HG03064 (cell line): ENCODE measurements around the gene PCLAF.
"Not testable (repeated sequence)": the region's sequence is repeated elsewhere in the genome, so short reads cannot be mapped to it uniquely, and the experiment has no call there.

Source experiments
- ATAC-seq: cut with Tn5 transposase; IDR thresholded peaks from one replicate; pipeline ENCODE4 v1.9.1; 2021; ENCODE audit warnings: low read depth; ENCODE audit not compliant: unreplicated experiment

PCLAF gene, protein sequence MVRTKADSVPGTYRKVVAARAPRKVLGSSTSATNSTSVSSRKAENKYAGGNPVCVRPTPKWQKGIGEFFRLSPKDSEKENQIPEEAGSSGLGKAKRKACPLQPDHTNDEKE

DNA sequence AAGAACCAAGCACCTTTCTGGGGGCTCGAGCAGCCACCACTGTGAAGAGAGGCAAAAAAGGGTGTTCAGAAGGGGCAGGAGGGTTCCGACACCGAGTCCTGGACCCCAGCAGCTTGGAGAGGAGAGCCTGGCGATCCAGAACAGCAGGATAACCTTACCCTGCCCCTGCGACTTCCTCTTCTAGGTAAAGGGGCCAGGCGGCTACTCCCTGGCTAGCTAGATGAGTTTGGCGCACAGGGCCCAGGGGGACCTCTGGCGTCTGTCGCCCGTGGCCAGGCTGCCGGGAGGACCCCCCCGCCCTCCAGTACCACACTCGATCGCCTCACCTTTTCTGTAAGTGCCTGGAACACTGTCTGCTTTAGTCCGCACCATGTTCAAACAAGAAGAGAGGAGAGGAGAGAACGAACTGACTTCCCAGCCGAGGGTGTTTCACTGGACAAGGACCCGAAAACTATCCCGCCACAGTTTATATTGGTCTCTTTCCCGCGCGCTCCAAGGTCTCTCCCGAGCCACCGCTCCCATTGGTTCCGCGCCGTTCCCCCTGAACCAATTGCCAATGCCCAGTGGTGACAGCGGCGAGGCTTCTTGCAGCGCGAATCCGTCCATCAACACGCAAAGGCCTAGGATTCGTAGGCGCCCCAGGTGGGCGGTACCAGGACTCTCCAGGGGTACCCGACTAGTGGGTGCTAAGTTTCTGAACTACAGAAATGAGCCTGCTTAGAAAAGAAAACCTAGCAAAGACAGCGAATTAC, at the start of gene PCLAF:
PCLAF (minus strand) TSS at position 442 of the 752 bp plus-strand sequence; CDS start at position 372, 70 bp downstream.
- ATAC-seq: peak; percentile 90

DNA sequence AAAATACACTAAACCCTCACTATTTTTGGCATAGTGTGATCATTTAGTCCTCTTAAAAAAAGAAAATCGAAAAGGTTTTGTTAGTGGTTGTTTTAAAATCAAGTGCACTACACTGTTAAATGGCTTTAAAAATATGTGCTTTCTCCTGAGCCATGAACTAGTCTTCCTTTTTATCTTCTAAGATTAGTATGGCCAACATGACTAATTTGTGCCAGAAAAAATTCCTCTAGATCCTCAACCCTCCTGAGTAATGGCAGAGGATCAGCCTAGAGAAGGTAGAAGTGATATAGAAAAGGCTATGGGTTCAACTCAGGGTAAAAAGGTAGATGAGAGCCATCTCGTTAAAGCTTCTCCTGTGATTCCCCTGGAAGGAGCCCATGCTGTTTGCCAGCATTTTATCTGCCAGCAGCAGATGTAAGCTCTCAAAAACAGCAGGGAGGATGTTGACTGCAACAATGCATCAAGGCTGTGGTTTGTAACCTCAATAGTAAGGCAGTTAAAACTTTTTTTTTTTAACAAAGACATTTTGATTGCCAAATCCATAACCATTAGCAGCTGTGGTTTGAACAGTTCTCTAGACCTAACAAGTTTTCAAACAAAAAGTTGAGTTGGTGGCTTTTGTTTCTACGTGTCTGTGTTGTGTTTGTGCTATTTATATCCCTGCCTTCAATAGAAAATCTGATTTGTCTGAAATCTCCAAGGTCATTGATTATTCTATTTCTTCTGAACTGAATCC, 48.9 kb upstream of the PCLAF start:
- no peak for ATAC-seq

DNA sequence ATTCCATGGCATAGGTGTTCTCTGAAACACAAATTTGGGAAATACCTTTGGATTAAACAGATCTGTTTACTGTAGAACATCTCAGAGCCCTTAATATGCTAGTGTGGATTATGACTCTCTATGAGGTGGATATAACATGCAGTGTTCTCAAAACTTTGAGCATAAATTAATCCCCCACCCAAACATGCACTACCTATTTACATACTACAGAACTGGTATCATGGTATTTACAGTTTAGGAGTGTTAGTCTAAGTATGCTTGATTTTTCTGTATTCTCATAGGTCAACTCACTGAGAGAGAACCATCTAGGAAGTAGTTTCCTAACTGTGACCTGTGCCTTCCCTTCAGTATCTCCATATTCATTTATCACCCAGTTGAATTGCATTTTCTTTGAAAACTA, 48.2 kb upstream of the PCLAF start:
- ATAC-seq: no peak

DNA sequence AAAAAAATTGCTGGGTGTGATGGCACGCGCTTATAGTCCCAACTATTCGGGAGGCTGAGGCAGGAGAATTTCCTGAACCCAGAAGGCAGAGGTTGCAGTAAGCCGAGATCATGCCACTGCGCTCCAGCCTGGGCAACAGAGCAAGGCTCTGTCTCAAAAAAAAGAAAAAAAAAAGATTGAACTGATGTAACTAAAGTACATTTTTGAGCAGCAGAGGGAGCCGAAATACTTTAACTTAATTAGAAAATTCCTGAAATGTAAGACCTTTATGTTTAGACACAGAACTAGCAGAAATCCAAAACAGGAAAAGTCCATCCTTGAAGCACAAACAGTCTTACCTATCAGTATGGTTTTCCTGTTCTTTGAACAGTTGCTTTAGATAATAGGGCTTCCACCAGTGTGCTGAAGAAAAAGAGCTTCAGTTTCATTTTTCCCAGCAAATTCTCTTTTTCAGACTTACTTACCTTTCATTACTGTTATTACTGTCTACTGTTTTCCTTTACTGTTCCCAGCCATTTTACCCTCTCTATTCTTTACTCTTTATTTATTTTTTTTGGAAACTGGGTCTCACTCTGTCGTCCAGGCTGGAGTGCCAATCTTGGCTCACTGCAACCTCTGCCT, 45.7 kb upstream of the PCLAF start:
- ATAC-seq: no peak

DNA sequence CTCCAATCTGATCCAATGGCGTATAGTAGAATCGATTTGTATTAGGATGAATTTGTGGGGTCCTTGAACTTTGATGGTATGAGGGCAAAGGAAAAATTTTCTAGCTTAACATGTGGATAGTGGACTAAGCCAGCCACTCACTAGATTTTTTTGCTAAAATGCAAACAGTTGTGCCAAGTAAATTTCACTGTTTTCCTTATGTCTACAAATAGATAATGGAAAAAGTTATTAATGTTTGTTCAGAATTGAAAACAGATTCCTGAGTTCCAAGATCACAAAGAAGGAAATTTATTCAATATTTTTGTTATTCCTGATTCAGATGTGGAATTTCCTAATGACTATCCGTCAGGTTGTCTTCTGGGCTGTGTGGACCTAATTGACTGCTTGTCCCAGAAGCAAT, 44.0 kb upstream of the PCLAF start:
- ATAC-seq: no peak

DNA sequence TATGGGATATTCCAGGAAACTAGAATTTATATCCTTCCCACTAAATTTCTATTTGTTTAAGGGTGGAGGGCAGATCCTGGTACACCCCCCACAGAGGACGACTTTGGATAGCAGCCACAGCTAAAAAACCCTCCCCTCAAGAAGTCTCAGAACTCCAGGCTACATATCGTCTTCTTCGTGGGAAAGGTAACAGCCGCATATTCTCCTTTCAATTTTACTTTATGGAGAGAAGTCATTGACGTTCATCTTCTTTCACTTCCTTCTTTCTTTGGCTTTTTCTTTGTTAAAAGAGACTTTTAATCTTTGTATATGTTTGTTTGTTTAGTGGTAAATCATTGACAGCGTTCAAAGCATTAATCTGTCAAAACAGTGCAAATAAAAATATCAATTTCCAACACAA, 42.7 kb upstream of the PCLAF start:
- no peak for ATAC-seq

DNA sequence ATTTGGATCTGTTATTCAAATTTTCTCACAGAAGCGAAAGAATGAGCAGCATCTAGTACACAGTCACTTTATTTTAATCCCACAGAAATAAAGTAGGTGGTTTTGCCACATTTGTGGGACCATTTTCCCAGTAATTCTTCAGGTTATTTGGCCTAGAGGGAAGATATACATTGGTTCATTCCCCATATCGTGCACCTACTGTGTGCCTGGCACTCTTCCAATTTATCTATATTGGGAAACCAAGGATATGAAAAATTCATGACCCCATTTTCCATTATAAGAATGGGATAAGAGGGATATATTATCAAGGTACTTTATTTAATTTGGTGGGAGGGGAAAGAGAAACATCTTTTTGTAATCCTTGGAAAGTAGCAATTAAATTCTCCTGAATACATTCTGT, 41.5 kb upstream of the PCLAF start:
- ATAC-seq: no peak

DNA sequence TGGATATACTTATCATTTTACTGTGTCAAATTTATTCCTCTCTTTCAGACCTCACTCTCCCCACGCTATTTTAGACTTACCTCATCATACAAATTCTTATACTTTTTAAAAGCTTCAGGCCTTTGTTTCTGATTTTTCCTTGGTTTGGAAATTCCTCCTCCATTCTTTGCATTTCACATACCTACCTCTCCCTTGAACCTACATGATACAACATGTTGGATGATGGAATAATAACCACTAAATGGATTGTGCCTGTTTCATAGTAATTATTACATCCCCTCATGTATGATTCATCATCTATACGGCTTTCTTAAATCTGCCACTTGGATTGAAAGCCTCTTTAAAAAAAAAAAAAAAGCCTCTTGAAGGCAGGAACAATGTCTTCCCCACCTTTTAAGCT, 31.0 kb upstream of the PCLAF start:
- ATAC-seq: no peak

DNA sequence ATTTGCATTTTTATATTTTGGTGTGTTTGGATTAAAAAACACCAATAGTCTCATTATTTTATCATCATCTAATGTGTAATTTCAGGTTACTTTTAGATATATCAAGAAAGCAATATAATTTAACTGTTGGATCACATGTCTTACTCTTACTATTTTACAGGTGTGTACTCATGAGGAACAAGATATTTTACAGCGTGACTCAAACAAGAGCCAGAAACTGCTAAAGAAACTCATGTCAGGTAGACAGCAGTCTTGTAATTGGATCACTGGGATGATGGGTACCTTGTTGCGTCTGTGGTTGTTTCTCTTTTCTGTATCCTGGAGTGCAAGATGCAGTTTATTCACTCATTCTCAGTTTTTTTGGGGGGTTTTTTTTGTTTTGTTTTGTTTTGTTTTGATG, 19.3 kb upstream of the PCLAF start:
- ATAC-seq: no peak

DNA sequence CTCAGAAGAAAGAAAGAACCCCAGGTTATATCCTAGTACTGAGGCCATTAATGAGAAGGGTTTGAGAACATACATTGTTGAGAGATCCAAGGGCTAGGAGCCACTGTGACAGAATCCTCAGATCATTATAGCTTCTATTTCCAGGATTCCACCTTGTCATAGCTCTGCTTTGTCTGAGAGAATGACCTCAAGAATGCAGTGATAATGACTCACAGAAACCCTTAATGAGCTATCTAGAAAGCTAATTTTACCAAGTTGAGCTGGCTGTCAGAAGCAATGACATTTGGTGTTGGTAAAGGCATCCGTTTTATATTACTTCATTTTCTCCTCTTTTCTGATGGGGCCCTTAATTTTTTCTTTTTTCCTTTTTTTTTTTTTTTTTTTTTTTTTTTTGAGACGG, 17.3 kb upstream of the PCLAF start:
- no peak for ATAC-seq

DNA sequence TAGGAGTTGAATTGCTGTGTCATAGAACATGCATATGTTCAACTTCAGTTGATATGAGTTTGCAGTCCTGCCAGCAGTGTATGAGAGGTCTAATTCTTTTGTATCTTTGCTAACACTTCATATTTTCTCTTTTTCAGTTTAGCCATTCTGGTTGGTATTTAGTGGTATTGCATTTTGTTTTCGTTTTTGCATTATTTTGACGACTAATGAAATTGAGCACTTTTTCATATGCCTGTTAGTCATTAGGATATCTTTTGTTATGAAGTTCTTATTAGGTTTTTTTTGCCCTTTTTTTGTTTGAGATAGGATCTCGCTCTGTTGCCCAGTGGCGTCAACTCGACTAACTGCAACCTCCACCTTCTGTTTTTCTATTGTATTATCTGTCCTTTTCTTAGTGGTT, 15.5 kb upstream of the PCLAF start:
- ATAC-seq: no peak

DNA sequence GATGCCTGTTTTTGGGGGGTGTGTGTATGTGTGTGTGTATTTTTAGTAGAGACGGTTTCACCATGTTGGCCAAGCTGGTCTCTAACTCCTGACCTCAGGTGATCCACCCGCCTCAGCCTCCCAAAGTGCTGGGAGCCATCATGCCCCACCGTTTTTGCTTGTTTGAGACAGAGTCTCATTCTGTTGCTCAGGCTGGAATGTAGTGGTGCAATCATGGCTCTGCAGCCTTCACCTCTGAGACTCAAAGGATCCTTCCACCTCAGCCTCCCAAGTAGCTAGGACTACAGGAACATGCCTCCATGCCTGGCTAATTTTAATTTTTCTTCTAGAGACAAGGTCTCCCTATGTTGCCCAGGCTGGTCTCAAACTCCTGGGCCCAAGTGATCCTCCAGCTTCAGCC, 11.2 kb upstream of the PCLAF start:
- not testable (repeated sequence) for ATAC-seq

DNA sequence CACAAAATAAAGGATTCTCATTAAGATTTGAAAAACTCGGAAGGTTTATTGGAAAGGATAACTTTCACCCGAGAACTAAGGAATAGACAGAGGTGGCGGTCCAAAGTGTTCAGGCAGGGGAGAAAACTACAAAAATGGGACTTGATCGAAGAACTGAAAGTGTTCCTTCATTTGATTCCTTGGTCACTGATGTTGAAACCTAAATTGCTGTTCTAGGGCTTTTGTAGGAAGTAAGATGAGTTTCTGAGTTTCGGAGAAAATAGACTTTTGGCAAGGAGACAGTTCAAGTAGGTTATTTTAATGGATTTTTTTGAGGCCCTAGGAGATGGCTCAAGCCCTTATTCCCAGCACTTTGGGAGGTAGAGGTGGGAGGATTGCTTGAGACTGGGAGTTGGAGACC, 7.8 kb upstream of the PCLAF start:
- no peak for ATAC-seq

DNA sequence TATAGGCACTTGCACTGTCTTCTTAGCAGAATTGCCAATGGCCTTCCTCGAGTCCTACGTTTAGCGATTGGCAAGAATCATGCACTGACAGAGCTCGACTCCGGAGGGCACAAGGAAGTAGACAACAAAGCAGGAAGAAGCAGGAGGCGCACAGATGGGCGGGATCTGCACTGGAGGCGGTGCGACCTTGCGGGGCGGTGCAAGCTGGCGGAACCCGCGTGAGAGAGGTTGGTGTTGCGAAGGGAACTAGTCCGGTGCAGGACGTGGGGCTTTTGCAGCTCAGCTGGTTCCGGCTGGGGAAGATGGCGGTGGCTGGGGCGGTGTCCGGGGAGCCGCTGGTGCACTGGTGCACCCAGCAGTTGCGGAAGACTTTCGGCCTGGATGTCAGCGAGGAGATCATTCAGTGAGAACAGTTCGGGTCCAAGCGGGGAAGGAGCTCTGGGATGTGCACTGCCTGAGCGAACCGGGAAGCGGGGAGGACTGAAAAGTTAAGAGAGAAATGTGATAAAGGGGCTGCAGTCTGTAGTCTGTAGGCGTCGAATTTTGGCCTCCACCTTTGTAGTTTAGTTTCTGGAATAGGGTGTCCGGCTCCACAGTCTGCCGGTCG, 6.4 kb upstream of the PCLAF start, which contains the start of gene TRIP4:
TRIP4 (plus strand) TSS at position 275 of the 607 bp plus-strand sequence; CDS start at position 303, 28 bp downstream.
- ATAC-seq: peak; percentile 97

DNA sequence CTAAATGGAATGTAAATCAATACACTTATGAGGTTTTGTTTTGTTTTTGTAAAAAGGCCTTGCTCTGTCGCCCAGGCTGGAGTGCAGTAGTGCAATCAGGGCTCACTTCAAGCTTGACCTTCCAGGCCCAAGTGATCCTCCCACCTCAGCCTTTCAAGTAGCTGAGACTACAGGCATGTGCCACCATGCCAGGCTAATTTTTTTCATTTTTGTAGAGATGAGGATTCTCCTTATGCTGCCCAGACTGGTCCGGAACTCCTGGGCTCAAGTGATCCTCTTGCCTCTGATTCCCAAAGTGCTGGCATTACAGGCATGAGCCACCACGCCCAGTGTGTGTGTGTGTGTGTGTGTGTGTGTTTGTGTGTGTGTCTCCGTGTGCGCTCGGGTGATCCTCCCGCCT, 5.0 kb upstream of the PCLAF start:
- no peak for ATAC-seq

DNA sequence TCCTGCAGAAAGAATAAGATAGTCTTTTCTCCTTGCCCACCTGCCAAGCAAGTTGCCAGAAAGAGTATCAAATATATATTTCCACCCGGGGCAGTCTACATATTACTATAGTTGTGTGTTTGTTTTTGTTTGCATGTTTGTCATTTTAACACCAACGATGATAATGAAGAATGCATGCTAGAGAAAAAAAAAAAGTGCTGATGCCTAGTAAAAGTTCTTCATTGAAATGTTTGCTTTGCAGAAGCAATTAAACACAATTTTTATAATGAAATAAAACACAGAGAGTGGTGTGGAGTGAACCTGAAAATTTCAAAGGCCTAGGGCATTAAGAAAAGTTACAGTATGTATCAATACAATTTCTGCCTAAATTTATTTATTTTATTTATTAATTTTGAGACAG, 2.5 kb upstream of the PCLAF start:
- no peak for ATAC-seq

DNA sequence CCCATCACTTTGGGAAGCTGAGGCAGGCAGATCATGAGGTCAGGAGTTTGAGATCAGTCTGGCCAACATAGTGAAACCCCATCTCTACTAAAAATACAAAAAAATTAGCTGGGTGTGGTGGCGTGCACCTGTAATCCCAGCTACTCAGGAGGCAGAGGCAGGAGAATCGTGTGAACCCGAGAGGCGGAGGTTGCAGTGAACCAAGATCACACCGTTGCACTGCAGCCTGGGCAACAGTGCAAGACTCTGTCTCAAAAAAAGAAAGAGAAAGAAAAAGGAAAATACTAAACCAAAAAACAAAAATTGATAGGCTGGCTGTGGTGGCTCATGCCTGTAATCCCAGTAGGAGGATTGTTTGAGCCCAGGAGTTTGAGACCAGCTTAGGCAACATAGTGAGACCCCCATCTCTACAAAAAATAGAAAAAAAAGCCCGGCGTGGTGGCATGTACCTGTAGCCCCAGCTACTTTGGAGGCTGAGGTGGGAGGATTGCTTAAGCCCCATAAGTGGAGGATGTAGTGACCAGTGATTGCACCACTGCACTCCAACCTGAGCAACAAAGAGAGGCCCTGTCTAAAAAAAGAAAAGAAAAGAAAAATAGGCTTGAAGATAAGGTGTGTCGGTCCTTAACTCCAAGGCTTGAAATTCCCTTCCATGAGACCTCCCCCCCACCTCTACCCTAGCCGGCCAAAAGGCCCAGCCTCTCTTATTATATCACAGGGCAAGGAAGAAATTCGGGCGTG, 941 bp downstream of the PCLAF start:
- ATAC-seq: not testable (repeated sequence)

DNA sequence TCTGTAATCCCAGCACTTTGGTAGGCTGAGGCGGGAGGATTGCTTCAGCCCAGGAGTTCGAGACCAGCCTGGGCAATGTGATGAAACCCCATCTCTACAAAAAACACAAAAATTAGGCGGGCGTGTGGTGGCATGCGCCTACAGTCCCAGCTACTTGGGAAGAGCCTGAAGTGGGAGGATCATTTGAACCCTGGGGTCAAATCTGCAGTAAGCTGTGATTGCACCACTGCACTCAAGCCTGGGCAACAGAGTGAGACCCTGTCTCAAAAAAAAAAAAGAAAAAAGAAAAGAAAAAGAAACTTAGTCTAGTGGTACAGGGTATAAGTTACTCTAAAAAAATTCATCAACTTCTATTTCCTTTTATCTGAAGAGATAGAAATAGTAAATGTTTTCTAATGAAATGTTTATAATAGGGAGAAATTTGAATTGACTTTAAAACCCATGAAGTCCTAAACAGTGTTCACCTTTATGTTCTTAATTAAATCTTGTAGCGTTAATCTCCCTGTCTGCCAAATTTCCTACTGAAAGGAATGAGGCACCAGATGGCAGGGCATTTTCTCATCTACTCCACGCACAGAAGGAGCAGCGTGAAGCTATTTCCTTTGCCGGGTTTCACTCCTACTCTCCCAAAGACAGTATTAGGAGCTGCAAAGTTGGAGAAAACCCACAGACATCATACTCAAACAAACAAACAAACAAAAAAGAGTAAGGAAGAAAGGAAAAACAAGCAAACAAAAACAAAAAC, 1.9 kb downstream of the PCLAF start:
- ATAC-seq: no peak

DNA sequence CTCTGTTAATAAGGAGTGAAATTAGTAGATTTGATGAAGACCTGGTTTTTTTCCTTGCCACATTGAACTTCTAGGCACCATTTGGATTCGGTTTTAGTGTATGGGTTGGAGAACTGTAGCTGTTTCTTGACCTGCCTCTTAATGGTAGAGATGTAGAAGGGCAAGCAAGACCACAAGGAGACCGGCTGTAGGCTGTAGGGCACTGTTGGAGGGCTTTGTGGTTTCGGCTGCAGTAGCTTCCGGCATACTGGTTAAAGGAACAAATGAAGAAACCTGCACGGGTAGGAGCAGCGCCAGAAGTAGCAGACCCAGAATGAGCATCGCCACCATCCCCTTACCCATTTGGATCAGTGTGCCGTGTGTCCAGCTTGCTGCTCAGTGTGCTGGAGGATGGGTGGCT, 7.9 kb downstream of the PCLAF start:
- no peak for ATAC-seq

DNA sequence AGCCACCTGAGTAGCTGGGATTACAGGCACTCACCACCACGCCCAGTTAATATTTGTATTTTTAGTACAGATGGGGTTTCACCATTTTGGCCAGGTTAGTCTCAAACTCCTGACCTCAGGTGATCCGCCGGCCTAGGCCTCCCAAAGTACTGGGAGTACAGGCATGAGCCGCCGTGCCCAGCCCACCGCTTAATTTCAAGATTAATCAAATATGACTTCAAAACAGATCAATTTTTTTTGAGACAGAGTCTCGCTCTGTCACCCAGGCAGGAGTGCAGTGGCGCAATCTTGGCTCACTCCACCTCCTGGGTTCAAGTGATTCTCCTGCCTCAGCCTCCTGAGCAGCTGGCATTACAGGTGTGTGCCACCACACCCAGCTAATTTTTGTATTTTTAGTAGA, 9.9 kb downstream of the PCLAF start:
- ATAC-seq: not testable (repeated sequence)
